Lung (tissue), 12 donors: ENCODE data around the gene NUCKS1. TPM values are rescaled to one million over a fixed set of nuclear protein-coding genes. Genes with fewer than 3 reads are reported as not detected.
A peak's percentile ranks its signal among the peaks of the same experiment; 100 is the strongest.

Source experiments
- ATAC-seq: fragments of 200-7000 bp; cut with Tn5 transposase; one replicate; pipeline ENCODE4 v1.9.1; 2020; ENCODE audit warnings: moderate number of reproducible peaks; ENCODE audit not compliant: insufficient read depth, low FRiP score
- DNase-seq, 3 donors: peaks; one replicate each; pipeline ENCODE4 v3.0.0-alpha.2; 2013 to 2017
- H3K27ac ChIP-seq, 2 donors: one replicate each; pipeline ENCODE4 v1.5.1; 2013; ENCODE audit warnings: mild to moderate bottlenecking in 2 of 2, moderate library complexity in 2 of 2, control low read depth in 1 of 2, inconsistent platforms in 1 of 2, low read depth in 1 of 2, low read length in 1 of 2
- H3K27me3 ChIP-seq, 3 donors: one replicate each; pipeline ENCODE4 v1.5.1; 2013; ENCODE audit warnings: low read length in 2 of 3; ENCODE audit not compliant: control insufficient read depth in 3 of 3, insufficient read depth in 3 of 3
- H3K36me3 ChIP-seq, 4 donors: one replicate each; pipeline ENCODE4 v1.5.1; 2013; ENCODE audit warnings: low read length in 4 of 4, mild to moderate bottlenecking in 1 of 4, moderate library complexity in 1 of 4; ENCODE audit not compliant: control insufficient read depth in 4 of 4, insufficient read depth in 4 of 4
- H3K4me1 ChIP-seq, 5 donors: one replicate each; pipeline ENCODE4 v1.5.1; 2013; ENCODE audit warnings: low read length in 5 of 5, mild to moderate bottlenecking in 2 of 5, moderate library complexity in 1 of 5; ENCODE audit not compliant: control insufficient read depth in 5 of 5, insufficient read depth in 5 of 5
- H3K4me3 ChIP-seq: one replicate; pipeline ENCODE4 v1.5.1; 2013; ENCODE audit warnings: mild to moderate bottlenecking, control low read depth, moderate library complexity
- H3K9ac ChIP-seq, 2 donors: one replicate each; pipeline ENCODE4 v1.5.1; 2013; ENCODE audit warnings: low read length in 2 of 2, control low read depth in 1 of 2; ENCODE audit not compliant: insufficient read depth in 1 of 2
- H3K9me3 ChIP-seq, 4 donors: one replicate each; pipeline ENCODE4 v1.5.1; 2013; ENCODE audit warnings: low read length in 3 of 4, mild to moderate bottlenecking in 1 of 4, moderate library complexity in 1 of 4; ENCODE audit not compliant: control insufficient read depth in 4 of 4, insufficient read depth in 3 of 4
- WGBS, 2 donors: extraction: QIAGEN DNeasy Blood & Tissue Kit; methylation state at CpG; one replicate each; pipeline ENCODE4 v1.1.7; 2013; 5-methylcytosine and 5-hydroxymethylcytosine counted together
- polyA plus RNA-seq, 2 donors: library from polyadenylated mRNA; stranded (reverse); fragments of 200-250 nt; gene quantifications; one replicate each; pipeline ENCODE4 v1.2.1, GENCODE V29; 2013
- total RNA-seq, 2 donors: library from RNA; depleted of rRNA in 1 of 2; stranded (reverse); fragments of >200 nt in 1 of 2; gene quantifications; one replicate each; pipeline ENCODE4 v1.2.1, GENCODE V29; 2014 to 2021
- TF ChIP-seq, protein P1 (sequence below): IDR thresholded peaks from 2 replicates; pipeline ENCODE4 v1.5.1; 2012; ENCODE audit warnings: mild to moderate bottlenecking; ENCODE audit errors: control extremely low read depth, extremely low read depth
- donor health status: control.
- donor health status: control.
- donor health status: Bipolar disorder and iron deficiency.
- donor health status: healthy.
- donor health status: DM: yes; HTN: yes; CAD: no.

NUCKS1 gene
- total and polyA plus RNA-seq, 4 donors: 28.6 to 285 (median 82.6) TPM

DNA sequence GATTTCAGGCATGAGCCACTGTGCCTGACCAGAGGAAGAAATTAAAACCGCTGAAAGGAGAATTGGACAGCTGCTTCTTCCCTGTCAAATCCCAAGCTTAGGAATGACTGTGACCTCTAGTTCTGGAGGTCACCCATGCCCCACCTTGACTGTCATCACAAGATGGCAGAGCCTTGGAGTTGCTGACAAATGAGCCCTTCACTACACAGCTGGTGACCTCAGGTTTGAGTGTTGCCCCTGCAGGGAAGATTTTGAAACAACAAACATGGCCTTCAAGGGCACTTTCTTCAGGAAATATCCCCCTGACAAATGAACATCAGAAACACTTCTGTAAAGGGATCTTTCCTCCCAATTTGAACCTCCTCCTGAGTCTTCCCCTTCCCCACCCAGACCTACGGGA is 62.7 kb downstream of the NUCKS1 start:
- TF ChIP-seq, protein P1, sequence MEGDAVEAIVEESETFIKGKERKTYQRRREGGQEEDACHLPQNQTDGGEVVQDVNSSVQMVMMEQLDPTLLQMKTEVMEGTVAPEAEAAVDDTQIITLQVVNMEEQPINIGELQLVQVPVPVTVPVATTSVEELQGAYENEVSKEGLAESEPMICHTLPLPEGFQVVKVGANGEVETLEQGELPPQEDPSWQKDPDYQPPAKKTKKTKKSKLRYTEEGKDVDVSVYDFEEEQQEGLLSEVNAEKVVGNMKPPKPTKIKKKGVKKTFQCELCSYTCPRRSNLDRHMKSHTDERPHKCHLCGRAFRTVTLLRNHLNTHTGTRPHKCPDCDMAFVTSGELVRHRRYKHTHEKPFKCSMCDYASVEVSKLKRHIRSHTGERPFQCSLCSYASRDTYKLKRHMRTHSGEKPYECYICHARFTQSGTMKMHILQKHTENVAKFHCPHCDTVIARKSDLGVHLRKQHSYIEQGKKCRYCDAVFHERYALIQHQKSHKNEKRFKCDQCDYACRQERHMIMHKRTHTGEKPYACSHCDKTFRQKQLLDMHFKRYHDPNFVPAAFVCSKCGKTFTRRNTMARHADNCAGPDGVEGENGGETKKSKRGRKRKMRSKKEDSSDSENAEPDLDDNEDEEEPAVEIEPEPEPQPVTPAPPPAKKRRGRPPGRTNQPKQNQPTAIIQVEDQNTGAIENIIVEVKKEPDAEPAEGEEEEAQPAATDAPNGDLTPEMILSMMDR: no peak
- Histone ChIP-seq H3K36me3 (no peaks in the 10 kb centered on the region), H3K4me3 (no peak overlapping the region), H3K27me3 (no peaks in the 10 kb centered on the region), H3K27ac (no peak overlapping the region), H3K9me3 (no peaks in the 10 kb centered on the region), H3K4me1 (peaks cover 0 to 14% (median 0%) of the 10 kb centered on the region in 5 donors), H3K9ac (no peak overlapping the region)
- no peak for DNase-seq
- WGBS, 2 donors: 71 to 77% methylated on average over 2 of the region's 2 CpGs
- ATAC-seq: no peak

- Histone ChIP-seq H3K36me3 (no peaks in the 10 kb centered on the region), H3K27me3 (no peaks in the 10 kb centered on the region), H3K4me3 (no peak overlapping the region), H3K4me1 (peaks cover 0 to 36% (median 14%) of the 10 kb centered on the region in 5 donors), H3K9ac (no peak overlapping the region), H3K27ac (no peak overlapping the region), H3K9me3 (no peaks in the 10 kb centered on the region)
- 89 to 90% methylated on average over 3 of the region's 3 CpGs for WGBS, 2 donors
- DNase-seq (no peak), ATAC-seq (no peak)
- TF ChIP-seq, protein P1: no peak
Measured at GRCh38 chr1:205681364-205681763, 68.6 kb downstream of the NUCKS1 start.

DNA sequence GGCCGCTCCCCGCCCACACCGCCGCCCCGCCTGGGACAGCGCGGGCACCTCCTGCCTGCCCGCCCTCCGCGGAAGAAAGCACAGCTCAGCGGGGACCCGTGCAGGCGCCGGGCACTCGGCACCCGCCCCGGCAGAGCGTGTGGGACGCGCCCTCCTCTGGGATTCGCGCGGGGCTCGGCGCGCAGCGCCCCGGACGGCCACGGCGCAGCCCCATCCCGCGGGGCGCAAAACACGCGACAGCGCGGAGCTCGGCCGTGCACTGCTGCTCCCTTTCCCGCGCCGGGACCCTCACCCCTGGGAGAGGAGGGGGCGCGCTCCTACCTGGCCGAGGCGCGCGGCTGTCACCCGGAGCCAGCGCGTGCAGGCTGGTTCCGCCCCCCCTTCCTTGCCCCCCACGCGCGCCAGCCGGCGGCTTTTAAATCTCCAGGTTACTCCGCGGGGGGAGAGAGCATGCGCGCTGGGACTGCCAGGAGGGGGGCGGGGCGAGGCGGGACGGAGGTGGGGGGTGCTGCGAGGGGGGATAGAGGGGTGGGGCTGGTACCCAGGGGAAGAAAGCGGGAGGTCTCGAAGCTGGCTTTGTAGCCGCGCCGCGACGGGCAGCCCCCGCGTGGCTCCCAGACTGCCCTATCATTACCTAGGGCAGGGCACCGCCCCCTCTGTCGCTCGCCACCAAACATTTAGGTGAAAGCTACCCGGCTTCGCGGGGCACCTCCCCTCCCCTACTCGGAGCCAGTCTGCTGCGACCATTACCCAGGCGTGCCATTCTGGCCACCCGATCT is 69.7 kb downstream of the NUCKS1 start, which contains the start of gene SLC45A3:
Gene SLC45A3 (minus strand): TSS at position 437 of the 779 bp plus-strand sequence. CDS start 15,853 bp downstream, outside the sequence.
- H3K27ac ChIP-seq: peak within 1 kb of the TSS in 1 of 2 donors; percentile 61
- ATAC-seq: peak; percentile 12

More for the DNA sequence above, 69.7 kb downstream of the NUCKS1 start, which contains the start of gene SLC45A3:
- Histone ChIP-seq H3K36me3 (no peaks in the 10 kb centered on the region), H3K9ac (peak within 1 kb of the TSS in 1 of 2 donors; percentile 24), H3K4me3 (peak within 1 kb of the TSS; percentile 62), H3K27me3 (no peaks in the 10 kb centered on the region), H3K9me3 (no peaks in the 10 kb centered on the region), H3K4me1 (peaks cover 0 to 45% (median 14%) of the 10 kb centered on the region in 5 donors)
- DNase-seq: peak; percentile 56 to 69 (median 68)
- TF ChIP-seq, protein P1: no peak
- WGBS, 2 donors: 1 to 2% methylated on average over 48 to 86 of the region's 86 CpGs
